Measurements from ENCODE around the gene TRIM9. TPM values are rescaled to one million over a fixed set of nuclear protein-coding genes. Genes with fewer than 3 reads are reported as not detected.

Gene TRIM9
- polyA plus RNA-seq, 3 donors from 2014 or later = 0.17 TPM; not detected in 2

DNA sequence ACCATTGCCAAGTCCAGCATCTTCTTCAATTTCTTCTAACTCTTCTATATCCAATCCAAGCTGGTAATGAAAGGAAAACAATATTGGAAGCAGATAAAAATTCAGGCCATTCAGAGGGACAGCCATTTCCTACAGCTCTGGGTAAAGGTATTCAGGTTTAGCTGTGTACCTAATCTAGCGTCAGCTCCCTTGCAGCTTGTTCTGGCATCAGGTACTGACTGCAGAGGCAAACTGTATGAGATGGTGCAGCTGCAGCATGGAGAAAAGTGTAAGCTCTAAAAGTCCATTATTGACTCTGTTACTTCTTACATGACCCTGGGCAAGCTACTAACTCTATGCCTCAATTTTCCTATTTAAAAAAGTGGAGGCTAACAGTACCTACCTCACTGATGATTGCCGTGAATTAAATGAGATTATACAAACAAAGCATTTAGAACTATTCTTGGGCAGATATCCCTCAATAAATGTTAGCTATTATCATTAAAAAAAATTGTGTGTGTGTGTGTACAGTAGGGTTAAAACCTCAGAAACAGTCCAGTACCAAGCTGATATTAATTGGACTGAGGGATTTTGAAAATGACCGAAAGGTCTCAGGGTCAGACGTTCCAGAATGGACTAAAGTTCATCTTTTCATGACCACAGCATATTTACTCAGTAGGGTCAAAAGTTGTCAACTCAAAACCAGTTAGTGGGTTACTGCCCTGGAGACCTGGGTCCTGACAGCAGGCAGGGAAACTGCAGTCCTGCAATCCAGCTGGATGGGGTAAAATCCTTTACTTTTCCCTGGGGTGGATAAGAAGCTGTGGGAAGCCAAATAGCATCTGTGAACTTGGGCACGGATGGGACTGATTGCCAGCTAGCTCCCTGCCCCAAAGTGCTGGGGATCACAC, 159.5 kb downstream of the TRIM9 start:
- no peak for DNase-seq
- no peaks in the 10 kb centered on the region for H3K9me3 Mint-ChIP-seq
- no peaks in the 10 kb centered on the region for H3K36me3 Mint-ChIP-seq
- H3K4me1 Mint-ChIP-seq = no peaks in the 10 kb centered on the region
- H3K4me3 Mint-ChIP-seq = no peak overlapping the region
- peaks cover 0 to 3% (median 3%) of the 10 kb centered on the region in 3 donors for H3K27me3 Mint-ChIP-seq (ENCODE audit: low read depth in 3 of 3)
- H3K27ac Mint-ChIP-seq = no peak overlapping the region

- DNase-seq = no peak
- Mint-ChIP-seq H3K4me1 (no peaks in the 10 kb centered on the region), H3K27me3 (ENCODE audit: low read depth in 3 of 3) (peaks cover 0 to 4% (median 3%) of the 10 kb centered on the region in 3 donors), H3K27ac (no peak overlapping the region), H3K9me3 (no peaks in the 10 kb centered on the region), H3K36me3 (no peaks in the 10 kb centered on the region), H3K4me3 (no peak overlapping the region)
Observed at GRCh38 chr14:50932592-50933495, 162.1 kb downstream of the TRIM9 start.

DNA sequence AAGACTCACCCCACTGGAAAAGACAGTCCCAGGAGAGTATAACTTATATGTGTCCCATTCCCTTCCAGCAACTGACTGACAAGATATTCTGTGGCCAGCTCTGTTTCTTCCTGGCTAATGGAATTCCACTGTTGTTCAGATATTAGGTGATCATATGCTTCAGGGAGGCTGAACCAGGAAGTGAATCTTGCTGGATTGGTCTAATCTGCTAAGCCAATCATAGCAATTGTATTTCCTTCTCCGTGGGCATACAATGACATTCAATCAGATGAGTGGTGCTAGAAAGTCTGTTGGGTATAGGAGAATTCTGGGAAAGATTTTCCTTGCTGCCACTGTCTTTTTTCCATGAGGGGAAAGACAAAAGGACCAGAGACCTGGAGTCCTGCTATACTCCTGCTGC, 162.7 kb downstream of the TRIM9 start:
- Mint-ChIP-seq H3K27me3 (ENCODE audit: low read depth in 3 of 3) (peaks cover 0 to 4% (median 3%) of the 10 kb centered on the region in 3 donors), H3K9me3 (no peaks in the 10 kb centered on the region), H3K4me1 (no peaks in the 10 kb centered on the region), H3K36me3 (no peaks in the 10 kb centered on the region), H3K4me3 (no peak overlapping the region), H3K27ac (no peak overlapping the region)
- DNase-seq = no peak

GRCh38 chr14:50931559-50931958, 163.3 kb downstream of the TRIM9 start:
- DNase-seq = no peak
- H3K4me3 Mint-ChIP-seq = no peak overlapping the region

GRCh38 chr14:50929506-50929905, 165.4 kb downstream of the TRIM9 start:
- no peaks in the 10 kb centered on the region for H3K36me3 Mint-ChIP-seq
- H3K27ac Mint-ChIP-seq = no peak overlapping the region
- no peak overlapping the region for H3K4me3 Mint-ChIP-seq
- no peak for DNase-seq
- H3K4me1 Mint-ChIP-seq = no peaks in the 10 kb centered on the region
- no peaks in the 10 kb centered on the region for H3K9me3 Mint-ChIP-seq
- H3K27me3 Mint-ChIP-seq (ENCODE audit: low read depth in 3 of 3) = peaks cover 0 to 4% (median 4%) of the 10 kb centered on the region in 3 donors

More at GRCh38 chr14:50931559-50931958, 163.3 kb downstream of the TRIM9 start:
- Mint-ChIP-seq H3K27ac (no peak overlapping the region), H3K4me1 (no peaks in the 10 kb centered on the region), H3K9me3 (no peaks in the 10 kb centered on the region), H3K36me3 (no peaks in the 10 kb centered on the region), H3K27me3 (ENCODE audit: low read depth in 3 of 3) (peaks cover 0 to 4% (median 3%) of the 10 kb centered on the region in 3 donors)

DNA sequence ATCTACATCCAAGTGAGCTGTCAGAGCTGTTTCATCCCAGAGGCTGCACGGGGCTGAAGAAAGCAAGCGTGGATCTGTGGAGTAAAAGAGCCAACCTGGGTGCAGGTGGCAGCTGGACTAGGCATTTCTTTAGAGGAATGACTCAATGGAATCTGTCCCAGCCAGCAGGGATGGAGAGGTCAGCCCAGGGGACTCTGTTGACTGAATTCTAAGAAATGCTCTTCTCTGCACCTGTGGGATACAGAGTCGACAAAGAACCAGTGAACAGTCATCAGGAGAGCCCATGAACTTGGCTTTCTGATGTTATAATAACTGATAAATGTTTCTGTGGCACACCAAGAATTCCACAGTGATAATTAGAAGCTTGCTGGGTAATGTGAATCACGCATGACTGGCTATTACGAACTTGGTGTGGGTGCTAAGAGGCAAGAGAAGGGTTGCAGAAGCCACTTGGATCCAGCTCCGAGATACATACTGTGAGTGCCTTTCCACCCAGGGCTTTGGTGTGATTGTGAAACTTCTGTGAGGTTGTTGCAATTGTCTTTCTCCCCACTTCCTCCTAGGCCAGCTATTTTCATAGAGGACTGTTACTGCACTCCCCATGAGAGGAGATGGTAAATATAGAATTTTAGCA, 166.8 kb downstream of the TRIM9 start:
- no peak overlapping the region for H3K4me3 Mint-ChIP-seq
- H3K36me3 Mint-ChIP-seq = no peaks in the 10 kb centered on the region
- no peaks in the 10 kb centered on the region for H3K9me3 Mint-ChIP-seq
- DNase-seq = no peak
- H3K27ac Mint-ChIP-seq = no peak overlapping the region
- H3K27me3 Mint-ChIP-seq (ENCODE audit: low read depth in 3 of 3) = peaks cover 0 to 4% (median 4%) of the 10 kb centered on the region in 3 donors
- no peaks in the 10 kb centered on the region for H3K4me1 Mint-ChIP-seq

DNA sequence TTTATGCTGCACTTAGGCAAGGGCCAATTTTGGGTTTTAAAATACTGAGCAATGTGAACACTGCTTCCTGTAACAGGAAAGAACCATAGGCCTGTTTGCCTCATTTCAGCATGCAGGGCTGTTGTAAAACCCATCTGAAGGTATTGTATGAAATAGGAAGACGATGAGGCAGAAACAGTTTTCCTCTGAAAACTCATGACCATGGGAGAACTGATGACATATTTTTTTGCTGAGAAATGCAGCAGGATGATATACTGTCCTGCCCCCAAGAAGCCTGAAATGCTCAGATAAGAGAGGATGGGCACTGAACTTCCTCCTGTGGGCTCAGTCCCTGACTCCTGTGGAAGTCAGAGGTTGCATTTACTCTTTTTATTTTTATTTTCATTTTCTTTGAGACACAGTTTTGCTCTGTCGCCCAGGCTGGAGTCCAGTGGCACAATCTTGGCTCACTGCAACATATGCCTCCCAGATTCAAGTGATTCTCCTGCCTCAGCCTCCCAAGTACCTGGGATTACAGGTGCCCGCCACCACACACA, 168.0 kb downstream of the TRIM9 start:
- Mint-ChIP-seq H3K9me3 (no peaks in the 10 kb centered on the region), H3K27me3 (ENCODE audit: low read depth in 3 of 3) (peaks cover 0 to 3% (median 1%) of the 10 kb centered on the region in 3 donors), H3K4me3 (no peak overlapping the region), H3K4me1 (no peaks in the 10 kb centered on the region), H3K36me3 (no peaks in the 10 kb centered on the region), H3K27ac (no peak overlapping the region)
- DNase-seq = no peak

Other genes starting within 250 kb of the TRIM9 start
- not detected for gene ABHD12B, start 223.1 kb downstream of the TRIM9 start, polyA plus RNA-seq
- 1 to 10 TPM in 1 of 3 donors, under 1 TPM in 1, not detected in 1; 0.50 to 2.1 TPM for gene PYGL, start 150.6 kb downstream of the TRIM9 start, polyA plus RNA-seq
- 10 to 100 TPM; 48.8 to 65.0 (median 56.9) TPM for gene TMX1, start 145.1 kb upstream of the TRIM9 start, polyA plus RNA-seq